GM21723 (cell line): ENCODE measurements around the gene RNU2-1.
A peak's percentile ranks its signal among the peaks of the same experiment; 100 is the strongest.
"Not testable (repeated sequence)": the region's sequence is repeated elsewhere in the genome, so short reads cannot be mapped to it uniquely, and the experiment has no call there.

Source experiments
- ATAC-seq: cut with Tn5 transposase; IDR thresholded peaks from one replicate; pipeline ENCODE4 v1.9.1; 2021; ENCODE audit warnings: mild to moderate bottlenecking, moderate library complexity; ENCODE audit not compliant: unreplicated experiment

The RNU2-1 gene

DNA sequence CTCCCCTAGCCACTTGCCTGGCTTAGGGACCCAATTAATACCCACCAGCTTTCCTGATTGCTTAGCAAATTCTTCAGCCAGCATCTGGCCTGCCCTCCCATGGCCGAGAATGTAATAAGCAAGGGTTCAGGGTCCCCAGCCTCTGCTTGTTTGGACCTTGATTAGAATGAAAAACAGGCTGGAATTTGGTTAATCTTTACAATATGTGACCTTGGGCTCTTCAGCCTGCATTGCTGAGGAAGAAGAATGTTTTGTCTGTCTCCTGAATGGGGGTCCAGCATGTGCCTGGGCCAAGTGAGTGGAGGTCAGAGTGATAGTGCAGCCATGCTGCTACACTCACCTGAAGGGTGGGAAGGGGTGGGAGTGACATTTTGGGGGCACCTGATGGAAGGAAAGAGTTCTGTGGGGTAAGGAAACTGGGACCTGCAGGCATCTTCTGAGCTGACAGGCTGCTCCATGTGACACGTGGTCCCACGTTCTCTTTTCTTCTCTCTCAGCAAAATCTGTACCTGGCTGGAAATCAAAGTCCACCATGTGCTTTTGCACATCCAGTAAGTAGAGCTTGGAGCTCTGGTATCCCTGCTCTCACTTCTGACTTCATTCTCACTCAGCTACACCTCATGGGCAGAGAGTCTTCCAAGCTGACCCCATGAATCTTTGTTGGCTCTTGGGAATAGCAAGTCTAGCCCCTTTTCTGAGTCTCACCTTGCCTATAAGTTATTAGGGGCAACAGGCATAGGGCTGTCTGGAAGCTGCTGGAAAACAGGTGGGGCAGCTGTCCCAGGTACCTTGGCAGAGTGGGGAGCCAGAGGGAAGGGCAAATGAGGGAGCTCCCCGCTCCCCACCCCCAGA, 16.8 kb downstream of the RNU2-1 start:
- ATAC-seq = no peak

DNA sequence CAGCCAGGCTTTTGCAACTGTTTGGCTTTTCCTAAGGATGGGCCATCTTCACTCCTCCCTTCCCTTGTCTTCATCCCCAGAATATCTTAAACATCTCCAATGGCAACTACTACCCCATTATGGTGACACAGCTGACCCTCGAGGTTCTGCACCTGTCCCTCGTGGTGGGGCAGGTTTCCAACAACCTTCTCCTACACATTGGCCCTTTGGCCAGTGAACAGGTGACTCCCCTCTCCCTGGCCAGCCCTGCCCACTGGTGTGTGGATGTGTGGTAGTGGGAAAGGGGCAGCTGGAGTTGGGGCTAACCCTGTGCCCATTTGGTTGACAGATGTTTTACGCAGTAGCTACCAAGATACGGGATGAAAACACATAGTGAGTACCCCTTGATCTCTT, 17.4 kb downstream of the RNU2-1 start:
- no peak for ATAC-seq

DNA sequence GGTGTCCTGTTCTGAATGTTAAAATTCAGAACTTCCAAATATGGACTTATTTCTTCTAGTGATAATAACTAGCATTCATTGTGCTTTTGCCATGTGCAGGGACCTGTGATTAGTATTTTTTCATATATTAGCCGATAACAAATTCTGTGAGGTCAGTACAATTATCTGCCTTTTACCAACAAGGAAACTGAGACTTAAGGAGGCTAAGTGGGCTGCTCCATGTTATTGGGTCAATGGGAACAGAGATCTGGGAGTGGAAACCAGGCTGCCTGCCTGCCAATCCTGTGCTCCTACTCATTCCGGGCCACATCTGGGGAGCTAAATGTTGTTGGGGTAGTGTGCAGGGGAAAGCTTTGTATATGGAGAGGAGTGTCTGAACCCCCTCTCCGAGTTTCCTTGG, 18.4 kb downstream of the RNU2-1 start:
- ATAC-seq = no peak

DNA sequence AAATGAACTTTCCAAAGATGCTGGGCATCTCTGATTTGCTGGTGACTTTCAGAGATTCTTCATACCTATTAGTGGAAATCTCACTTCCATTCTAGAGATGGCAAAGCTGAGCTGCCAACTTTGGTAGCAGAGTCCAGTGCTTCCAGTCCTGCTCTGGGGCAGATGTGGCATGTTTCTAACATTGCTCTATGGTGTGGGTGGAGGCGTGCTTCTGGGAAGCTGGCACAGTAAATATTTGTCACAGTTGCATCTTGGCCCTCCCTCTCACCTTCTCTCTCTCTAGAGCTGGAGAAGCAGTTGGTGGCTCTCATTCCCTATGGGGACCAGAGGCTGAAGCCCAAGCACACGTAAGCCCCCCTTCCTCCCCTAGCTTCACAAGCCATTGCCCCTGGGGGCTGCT, 20.2 kb downstream of the RNU2-1 start:
- no peak for ATAC-seq

DNA sequence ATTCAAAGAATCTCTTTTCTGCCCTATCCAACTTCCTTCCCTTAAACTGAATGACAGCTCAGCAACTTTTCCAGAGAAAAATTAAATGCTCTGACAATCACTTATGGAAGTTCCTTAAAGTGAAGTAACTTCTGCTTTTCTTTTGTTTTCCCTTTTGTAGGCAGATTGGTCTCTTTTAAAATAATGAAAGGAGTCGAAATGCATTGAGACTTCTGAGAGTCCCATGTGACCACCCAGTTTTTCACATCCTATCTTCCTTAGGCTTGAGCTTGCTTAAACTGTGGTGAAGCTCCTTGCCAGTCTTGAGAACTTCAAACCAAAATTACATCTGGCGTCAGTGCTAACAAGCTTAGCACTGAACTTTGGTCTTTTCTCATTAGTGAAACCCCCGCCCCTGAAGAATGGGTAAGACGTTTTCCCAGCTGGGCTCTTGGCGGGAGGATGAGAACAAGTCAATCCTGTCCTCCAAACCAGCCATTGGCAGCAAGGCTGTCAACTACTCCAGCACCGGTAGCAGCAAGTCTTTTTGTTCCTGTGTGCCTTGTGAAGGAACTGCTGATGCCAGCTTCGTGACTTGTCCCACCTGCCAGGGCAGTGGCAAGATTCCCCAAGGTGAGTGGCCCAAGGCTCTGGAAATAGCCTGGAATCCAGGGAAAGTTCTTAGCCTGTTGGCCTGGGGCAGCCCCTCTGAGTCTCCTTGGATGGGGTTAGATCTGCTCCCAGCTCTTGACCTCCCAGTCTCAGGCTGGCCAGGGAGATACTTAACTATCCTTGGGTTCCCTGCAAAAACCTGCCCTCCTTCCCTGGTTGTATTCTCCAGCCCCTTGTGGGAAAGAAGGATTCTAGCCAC, 20.9 kb downstream of the RNU2-1 start:
- no peak for ATAC-seq

DNA sequence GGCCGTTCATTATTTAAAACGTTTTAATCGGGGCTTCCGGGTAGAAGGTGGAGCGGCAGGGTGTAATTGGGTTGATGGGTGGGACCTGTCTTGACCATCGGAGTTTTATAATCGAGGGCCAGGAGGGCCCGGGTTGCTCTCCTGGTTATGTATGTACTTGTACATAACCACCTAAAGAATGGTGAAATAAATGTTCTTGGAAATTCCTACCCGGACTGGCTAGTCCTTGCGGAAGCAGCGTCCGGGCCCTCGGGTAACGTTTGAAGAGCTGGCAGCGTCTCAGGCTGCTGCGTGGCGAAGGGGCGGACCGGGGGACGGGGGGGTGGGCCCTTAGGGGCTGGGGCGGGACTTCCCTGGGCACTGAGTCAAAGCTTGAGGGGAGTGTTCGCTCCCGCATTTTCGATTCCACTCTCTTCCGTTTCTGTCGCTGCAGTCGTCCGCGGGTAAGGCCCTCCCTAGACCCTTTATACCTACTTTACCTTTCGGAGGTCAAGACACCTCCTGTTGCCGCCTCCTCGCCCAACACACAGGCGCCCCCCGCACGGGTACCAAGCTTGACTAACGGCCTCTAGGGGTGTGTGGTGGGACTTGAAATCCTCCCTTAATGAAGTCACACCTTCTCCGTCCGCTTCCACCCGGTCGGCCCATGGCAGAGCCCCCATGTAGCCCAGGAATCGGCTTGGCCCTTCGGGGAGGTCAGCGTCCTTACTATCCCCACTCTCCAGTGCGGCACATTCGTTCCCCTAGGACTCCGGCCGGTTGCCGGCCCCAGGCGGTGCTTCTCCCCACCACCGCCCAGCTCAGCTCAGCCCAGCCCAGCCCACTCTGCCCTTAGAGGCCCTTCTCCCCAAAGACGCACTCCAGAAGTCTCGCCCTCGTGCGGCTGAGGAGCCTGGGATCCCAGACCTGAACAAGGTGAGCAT, 22.0 kb downstream of the RNU2-1 start, which contains the start of gene TMEM106A:
TSS of gene TMEM106A (plus strand) at position 396 of the 923 bp plus-strand sequence. CDS start 1,167 bp downstream, outside the sequence.
- peak; percentile 75 for ATAC-seq

DNA sequence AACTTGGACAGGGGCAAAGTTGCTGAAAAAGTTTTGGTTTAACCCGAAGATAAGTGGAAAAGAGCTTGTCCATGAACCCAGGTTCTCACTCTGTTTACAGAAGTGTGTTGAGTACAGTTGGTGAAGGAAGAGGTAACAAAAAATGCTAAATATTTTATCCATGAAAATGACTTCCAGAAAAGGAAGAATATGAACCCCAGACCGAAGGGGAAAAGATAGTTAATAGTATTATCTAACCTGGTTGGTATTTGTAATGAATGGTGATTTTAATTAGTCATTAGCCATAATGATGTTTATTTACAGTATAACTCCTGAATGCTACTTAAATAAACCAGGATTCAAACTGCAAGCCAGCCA, 22.7 kb downstream of the RNU2-1 start:
- no peak for ATAC-seq

DNA sequence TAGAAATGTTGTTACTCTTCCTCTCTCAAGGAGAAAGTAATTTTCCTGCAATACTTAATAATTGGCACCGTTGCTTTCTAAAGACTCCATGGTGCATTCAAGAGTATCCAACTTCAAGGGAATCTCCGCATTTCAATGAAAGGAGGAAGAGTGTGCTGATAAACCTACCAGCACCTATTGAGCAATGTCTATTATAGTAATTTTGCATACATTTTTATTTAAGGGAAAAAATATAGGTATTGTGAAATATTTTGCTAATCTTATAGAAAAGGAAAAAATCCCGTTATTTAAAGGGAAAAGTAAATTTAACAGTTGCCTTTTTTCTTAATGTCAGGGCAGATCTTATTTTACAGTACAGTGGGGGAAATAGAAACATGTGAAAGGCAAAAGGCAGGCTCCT, 23.2 kb downstream of the RNU2-1 start:
- ATAC-seq = no peak

DNA sequence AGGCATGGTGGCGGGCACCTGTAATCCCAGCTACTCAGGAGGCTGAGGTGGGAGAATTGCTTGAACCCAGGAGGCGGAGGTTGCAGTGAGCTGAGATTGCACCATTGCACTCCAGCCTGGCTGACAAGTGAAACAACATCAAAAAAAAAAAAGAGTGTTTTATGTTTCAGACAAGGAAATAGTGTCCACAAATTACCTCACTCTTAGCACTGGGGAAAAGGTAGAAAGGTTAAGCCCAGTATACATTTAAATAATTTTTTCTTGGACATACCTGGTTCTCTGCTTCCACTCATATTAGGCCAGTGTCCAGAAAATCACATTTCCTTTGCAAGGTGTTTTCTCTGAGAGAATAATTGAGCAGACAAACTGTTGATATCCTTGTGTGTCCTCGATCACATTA, 30.8 kb downstream of the RNU2-1 start:
- not testable (repeated sequence) for ATAC-seq

DNA sequence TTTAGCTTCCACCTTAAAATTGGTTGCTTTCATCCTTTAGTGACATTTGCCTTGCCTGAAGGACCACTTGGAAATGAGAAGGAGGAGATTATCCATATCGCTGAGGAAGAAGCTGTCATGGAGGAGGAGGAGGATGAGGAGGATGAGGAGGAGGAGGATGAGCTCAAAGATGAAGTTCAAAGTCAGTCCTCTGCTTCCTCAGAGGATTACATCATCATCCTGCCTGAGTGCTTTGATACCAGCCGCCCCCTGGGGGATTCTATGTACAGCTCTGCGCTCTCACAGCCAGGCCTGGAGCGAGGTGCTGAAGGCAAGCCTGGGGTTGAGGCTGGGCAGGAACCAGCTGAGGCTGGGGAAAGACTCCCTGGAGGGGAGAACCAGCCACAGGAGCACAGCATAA, 33.6 kb downstream of the RNU2-1 start:
- ATAC-seq = no peak

DNA sequence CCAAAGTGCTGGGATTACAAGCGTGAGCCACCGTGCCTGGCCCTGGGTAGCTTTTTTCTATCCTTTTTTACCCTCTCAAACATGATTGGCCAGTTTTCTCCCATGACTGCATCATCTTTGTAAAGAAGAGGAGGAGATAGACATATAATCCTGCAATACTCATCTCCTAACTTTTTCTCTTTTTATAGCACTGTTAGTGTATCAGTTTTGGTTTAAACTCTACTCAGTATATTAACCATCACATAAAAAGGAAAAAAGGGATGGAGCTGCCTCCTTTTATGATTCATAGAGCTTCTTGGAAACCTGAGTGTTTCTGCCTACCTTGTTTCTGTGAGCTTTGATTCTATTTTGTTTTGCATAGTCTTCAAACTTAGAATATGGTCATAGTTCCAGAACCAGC, 34.1 kb downstream of the RNU2-1 start:
- no peak for ATAC-seq

DNA sequence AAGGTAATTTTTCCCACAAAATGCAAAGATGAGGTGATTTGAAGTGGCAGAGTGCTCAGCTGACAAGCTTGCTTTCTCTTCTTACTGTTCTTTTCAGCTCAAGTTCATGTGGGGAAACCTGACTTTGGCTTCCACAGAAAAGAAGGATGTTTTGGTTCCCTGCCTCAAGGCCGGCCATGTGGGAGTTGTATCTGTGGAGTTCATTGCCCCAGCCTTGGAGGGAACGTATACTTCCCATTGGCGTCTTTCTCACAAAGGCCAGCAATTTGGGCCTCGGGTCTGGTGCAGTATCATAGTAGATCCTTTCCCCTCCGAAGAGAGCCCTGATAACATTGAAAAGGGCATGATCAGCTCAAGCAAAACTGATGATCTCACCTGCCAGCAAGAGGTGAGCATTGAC, 40.5 kb downstream of the RNU2-1 start:
- no peak for ATAC-seq

DNA sequence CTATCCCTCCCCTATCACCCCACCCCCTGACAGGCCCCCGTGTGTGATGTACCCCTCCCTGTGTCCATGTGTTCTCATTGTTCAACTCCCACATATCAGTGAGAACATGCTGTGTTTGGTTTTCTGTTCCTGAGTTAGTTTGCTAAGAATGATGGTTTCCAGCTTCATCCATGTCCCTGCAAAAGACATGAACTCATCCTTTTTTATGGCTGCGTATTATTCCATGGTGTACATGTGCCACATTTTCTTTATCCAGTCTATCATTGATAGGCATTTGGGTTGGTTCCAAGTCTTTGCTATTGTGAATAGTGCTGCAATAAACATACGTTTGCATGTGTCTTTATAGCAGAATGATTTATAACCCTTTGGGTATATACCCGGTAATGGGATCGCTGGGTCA, 47.1 kb downstream of the RNU2-1 start:
- not testable (repeated sequence) for ATAC-seq

DNA sequence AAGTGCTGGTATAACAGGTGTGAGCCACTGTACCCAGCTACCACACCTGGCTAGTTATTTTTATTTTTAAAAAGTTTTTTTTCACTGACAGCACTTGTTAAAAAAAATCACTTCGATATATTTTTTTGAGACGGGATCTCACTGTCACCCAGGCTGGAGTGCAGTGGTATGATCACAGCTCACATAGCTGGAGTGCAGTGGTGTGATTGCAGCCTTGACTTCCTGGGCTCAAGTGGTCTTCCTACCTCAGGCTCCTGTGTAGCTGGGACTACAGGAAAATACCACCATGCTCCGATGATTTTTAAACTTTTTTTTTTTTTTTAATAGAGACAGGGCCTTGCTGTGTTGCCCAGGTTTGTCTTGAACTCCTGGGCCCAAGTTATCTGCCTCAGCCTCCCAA, 49.9 kb downstream of the RNU2-1 start:
- ATAC-seq = no peak
